ENCODE data around the gene TUBGCP2.

DNA sequence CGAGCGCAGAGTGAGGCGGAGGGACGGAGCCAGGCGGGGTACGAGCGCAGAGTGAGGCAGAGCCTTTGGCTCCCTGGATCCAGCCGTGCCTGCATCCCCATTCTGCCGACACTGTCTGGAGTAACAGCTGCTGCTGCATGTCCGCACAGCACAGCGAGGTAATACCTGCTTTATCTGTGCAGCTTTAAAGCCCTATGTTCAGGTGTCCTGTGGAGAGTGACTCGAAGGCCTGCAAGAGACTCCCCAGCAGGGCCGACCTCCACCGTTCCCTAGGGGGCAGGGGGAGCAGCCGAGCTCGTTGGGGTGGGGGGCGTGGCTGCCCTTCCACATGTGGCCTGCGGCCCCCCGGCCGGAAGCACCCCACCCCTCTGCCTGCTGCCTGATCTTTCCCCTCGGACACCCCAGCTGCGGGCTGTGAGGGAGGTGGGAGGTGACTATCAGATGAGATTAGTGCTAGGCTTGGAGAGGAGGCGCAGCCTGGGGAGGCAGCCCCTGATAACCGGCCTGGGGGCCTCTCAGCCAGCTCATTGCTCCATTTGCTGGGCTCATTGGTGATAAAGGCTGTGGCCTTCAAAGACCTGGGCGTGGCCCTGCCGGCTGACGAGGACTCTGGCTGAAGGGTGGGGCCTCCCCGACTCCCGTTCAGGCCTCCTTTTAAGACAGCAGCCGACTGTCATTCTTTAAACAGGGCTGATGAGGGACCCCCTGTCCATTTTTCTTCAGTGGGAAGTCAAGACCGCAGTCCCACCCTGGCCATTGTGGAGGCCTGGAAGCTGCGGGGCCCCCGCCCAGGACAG is 63.0 kb downstream of the TUBGCP2 start:
- TF ChIP-seq, protein P1, sequence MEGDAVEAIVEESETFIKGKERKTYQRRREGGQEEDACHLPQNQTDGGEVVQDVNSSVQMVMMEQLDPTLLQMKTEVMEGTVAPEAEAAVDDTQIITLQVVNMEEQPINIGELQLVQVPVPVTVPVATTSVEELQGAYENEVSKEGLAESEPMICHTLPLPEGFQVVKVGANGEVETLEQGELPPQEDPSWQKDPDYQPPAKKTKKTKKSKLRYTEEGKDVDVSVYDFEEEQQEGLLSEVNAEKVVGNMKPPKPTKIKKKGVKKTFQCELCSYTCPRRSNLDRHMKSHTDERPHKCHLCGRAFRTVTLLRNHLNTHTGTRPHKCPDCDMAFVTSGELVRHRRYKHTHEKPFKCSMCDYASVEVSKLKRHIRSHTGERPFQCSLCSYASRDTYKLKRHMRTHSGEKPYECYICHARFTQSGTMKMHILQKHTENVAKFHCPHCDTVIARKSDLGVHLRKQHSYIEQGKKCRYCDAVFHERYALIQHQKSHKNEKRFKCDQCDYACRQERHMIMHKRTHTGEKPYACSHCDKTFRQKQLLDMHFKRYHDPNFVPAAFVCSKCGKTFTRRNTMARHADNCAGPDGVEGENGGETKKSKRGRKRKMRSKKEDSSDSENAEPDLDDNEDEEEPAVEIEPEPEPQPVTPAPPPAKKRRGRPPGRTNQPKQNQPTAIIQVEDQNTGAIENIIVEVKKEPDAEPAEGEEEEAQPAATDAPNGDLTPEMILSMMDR (IDR thresholded peaks at IDR 0.05) = no peak
- TF ChIP-seq EP300 (IDR thresholded peaks at IDR 0.05) = no peak
